GM21737 (cell line): ENCODE data around the gene RELT.
"Not testable (repeated sequence)": the region's sequence is repeated elsewhere in the genome, so short reads cannot be mapped to it uniquely, and the experiment has no call there.

Experiments
- ATAC-seq: cut with Tn5 transposase; IDR thresholded peaks from one replicate; pipeline ENCODE4 v1.9.1; 2021; ENCODE audit warnings: mild to moderate bottlenecking, moderate library complexity; ENCODE audit not compliant: unreplicated experiment

The RELT gene

DNA sequence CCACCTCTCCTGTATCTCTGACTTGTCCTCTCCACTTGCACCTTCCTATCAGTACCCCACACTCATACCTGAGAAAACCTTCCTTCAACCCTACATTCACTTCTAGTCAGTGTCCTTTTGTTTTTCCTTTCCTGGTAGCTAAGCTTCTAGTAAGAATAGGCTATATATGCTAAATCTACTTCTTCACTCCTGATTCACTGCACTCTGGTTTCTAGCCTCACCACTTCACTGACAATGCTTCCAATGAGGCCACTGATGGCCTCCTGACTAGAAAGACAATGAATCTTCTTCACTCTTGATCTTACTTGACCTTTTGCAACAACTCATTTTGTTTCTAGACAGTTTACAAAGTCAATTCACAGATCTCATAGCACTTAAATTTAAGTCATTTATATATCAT, 52.0 kb downstream of the RELT start:
- ATAC-seq = no peak

- ATAC-seq = no peak
Measured at GRCh38 chr11:73428699-73429098, 52.5 kb downstream of the RELT start.

DNA sequence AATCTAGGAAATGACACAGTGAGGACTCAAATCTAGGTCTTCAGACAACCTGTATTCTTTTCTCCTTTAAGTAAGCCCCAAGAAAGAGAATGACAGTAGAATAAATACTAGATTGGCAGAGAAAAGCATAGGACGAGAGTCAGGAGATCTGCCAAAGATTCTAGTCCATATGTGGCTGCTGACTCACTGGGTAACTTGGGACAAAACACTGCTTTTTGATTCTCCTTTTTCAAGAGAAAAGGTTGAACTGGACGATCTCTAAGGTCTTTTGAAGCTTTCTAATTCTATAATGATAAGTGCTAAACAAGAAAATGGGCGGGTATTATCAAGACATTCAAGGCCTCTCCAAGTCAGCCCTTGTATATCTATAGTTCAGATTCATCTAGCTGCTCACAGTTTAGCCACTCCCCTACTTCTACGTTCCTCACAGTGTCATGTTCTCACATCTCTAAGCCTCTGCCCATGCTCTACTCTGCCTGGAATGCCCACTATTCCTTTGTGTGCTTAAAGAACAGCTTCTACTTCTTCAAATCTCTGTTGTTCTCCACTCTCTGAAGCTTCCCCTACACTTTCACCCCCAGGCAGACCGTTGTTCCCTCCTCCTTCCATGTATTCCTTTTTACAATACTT, 53.0 kb downstream of the RELT start:
- ATAC-seq = no peak

- no peak for ATAC-seq
Measured at GRCh38 chr11:73430326-73430725, 54.1 kb downstream of the RELT start.

- no peak for ATAC-seq
Measured at GRCh38 chr11:73431396-73431795, 55.2 kb downstream of the RELT start.

- ATAC-seq = not testable (repeated sequence)
Measured at GRCh38 chr11:73436859-73437258, 60.7 kb downstream of the RELT start.

DNA sequence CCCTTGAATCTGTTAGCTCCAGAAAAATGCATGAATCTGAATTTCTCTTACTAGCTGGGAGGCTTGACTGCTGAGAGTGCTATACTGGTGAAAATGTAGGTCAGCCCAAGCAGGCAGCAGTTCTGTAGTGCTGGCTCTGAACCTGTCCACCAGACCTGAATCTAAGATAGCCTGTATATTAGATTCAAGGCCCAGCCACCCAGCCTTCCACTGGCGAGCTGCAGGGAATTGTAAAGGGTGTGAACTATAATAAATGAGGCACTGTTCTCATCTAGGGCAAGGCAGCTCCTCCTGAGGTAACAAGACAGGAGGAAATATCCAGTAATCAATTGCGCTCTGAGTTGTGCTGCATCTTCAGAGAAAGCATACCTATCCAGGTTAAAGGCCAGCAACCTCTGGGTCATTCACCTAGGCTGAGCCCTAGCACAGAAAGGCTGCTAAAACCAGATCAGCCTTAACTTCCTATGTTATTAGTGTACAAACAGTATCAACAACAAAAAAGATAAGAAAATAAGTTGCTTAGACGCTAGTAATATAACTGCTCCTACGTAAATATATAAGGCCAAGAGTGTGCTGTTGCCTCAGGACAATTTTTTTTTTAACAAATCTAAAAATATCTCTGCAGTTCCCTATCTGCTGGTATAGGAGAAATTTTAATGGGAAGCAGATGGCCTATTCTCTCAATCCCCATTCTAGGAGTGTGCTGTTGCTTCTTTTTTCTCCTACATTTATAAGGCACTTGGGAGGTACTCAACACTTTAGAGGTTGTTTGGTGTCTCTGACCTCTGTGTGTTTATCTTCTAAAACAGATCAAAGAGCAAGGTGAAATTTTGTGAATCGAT, 63.0 kb downstream of the RELT start:
- no peak for ATAC-seq

DNA sequence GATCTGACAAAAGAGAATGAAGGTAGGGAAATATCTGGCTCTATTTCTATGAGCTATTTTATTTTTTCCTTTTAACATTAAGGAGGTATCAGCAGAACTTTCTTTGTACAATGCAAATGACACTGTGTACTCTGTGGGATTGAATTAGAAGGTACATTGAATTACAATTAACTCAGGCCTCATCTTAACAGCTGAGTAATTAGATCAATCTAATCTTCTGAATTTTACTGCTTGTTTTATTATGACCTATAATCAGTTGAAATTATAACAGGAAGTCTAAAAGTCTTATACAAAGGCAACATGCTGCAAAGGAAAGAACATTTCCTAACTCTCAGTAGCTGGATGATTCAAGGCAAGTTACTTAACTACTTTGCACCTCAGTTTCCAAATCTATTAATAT, 69.8 kb downstream of the RELT start:
- ATAC-seq = no peak

- ATAC-seq = no peak
Measured at GRCh38 chr11:73446766-73447165, 70.6 kb downstream of the RELT start.
